ENCODE results near the gene NDUFAF7.
"Not testable (repeated sequence)": the region's sequence is repeated elsewhere in the genome, so short reads cannot be mapped to it uniquely, and the experiment has no call there.

NDUFAF7 gene

GRCh38 chr2:37215250-37215649 is 16.2 kb upstream of the NDUFAF7 start:
- FAIRE-seq (no peak), DNase-seq (ENCODE audit: low spot score) (no peak)

DNA sequence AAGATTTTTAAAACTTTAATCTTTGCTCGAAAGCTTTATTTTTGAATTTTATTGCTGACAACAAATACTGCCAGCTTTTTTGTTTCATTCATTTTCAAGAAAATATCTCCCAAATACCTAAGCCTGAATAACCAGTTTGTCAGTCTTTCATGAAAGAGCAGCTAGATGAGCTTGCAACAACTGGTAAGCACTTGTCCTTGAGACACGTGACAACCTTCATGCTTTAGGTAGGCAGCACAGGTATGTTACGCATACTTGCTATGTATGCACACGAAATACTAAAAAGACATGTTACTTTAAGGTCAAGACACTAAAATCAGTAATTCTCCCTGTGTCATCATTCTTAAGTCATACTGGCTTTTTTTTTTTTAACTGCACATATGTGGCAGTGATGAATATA is 12.4 kb upstream of the NDUFAF7 start:
- no peak for FAIRE-seq
- DNase-seq (ENCODE audit: low spot score), result no peak

DNA sequence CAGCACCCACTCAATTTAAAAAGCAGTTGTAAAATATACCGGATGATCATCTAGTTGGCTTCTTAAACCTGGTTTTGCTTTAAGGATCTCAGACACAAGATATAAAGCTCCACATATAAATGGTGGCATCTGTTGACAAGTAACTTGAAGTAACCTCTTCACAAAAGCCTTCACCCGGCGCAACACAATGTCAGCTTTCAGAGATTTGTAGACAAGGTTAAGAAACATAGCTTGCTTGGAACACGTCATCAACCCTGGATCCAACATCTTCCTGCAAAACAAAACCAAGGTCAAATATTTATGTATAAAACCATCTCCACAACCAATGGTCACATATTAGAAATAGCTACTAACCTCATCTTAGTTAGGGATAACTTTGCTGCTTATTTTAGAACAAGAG is 8.3 kb upstream of the NDUFAF7 start:
- DNase-seq (ENCODE audit: low spot score) (no peak), FAIRE-seq (no peak)

DNA sequence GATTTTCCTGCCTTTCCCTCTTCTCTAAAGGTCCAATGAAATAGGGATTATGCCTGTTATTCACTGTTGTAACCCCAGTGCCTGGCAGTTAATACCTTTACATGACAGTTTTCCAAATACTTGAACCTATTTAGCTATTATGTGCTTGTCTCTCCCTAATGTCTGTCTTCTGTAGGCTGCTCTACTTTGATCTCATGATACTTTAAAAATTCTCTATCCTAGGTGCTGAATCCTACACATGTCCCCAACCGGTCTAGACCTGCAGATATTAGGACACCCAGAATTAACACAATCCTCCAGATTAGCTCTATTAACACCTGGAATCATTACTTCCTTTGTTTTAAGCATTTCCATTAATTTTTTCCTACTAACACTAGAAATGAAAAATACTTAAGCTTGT is 7.4 kb upstream of the NDUFAF7 start:
- no peak for FAIRE-seq

DNA sequence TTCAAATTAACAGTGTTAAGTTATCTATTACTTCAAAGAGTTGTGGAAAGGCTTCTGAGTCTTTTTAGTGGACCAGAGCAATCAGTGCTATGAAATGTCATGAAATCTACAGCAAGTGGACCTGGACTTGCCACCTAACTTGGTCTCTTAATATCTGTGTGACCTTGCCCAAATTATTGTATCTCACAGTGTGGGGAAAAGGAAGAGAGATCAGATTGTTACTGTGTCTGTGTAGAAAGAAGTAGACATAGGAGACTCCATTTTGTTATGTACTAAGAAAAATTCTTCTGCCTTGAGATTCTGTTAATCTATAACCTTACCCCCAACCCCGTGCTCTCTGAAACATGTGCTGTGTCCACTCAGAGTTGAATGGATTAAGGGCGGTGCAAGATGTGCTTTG is 6.3 kb upstream of the NDUFAF7 start:
- FAIRE-seq; DNase-seq (ENCODE audit: low spot score): not testable (repeated sequence)

More for the DNA sequence above, 7.4 kb upstream of the NDUFAF7 start:
- no peak for DNase-seq (ENCODE audit: low spot score)

- DNase-seq (ENCODE audit: low spot score) (no peak), FAIRE-seq (no peak)
Measured at GRCh38 chr2:37226863-37227262, 4.6 kb upstream of the NDUFAF7 start.

DNA sequence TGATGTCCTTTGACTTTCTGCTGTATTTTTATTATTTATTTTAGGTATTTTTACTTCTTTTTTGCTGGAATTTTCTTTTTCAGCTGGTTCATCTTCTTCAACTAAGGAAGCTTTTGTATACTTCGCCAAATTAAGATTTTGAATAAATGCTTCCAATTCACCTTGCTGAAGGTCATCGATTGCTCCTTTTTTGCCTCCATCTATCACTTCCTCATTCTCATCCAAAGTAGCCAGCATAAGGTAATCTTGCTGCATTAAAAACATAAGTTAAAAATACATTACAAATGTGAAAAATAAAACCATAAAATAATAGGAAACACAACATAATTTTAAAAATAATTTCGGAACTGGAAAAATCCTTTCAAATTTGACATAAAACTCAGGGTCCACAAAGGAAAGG is 2.7 kb upstream of the NDUFAF7 start:
- no peak for FAIRE-seq
- no peak for DNase-seq (ENCODE audit: low spot score)

DNA sequence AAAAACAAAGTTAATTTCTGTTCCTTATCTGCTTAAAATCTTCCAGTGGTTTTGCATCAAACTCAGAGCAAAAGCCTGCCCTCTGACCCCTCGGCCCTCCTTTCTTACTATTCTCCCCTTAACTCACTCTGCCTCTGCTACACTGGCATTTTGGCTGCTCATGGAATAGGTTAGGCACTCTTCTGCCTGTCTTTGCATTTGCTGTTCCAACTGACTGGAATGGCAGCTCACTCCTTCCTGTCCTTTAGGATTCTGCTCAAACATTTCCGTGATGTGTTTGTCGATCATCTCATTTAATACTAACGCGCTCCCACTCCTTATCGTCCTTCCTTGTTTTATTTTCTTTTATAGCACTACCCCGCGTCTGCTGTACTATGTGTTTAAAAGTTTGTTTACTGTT is 877 bp upstream of the NDUFAF7 start:
- DNase-seq (ENCODE audit: low spot score) (peak; percentile 14), FAIRE-seq (no peak)

GRCh38 chr2:37232131-37232933 is 874 bp downstream of the NDUFAF7 start:
- no peak for FAIRE-seq
- DNase-seq (ENCODE audit: low spot score), result peak; percentile 34

- FAIRE-seq, result no peak
- no peak for DNase-seq (ENCODE audit: low spot score)
Measured at GRCh38 chr2:37243435-37243834, 12.0 kb downstream of the NDUFAF7 start.

DNA sequence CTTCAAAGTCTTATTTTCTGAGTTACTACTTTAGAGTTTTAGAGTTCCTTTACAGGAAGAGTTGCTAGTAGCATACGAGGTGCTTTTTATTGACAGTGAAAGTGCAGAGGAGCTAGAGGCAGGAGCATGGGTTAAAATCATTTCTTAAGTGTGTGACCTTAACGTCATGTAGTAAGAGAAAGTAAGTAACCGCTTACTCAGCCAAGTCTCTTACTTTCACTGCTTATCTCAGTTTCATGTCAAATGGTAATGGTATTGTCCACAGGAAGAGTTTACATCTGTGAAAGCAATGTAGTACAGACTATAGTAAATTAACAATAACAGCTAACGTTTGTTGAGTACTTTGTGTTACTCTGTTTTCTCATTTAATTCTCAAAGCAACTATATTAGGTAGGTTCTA is 12.6 kb downstream of the NDUFAF7 start:
- FAIRE-seq (no peak), DNase-seq (ENCODE audit: low spot score) (no peak)

DNA sequence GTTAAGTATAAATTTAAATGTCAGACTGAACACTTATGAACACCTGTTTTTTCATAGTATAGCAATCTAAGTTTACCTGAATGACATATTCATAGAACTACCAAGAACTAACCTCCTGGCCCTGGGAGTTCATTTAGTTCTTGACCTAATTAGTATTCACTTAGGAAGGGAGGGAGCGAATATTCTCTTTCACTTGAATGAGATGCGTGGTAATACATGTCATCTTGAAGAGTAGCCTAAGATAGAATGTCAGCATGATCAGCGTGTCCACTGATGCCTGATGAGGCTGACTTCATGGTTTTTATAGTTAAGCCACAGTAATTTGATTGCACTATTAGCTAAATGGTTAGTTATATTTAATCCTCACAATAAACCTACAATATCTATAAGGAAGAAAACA is 13.3 kb downstream of the NDUFAF7 start:
- FAIRE-seq, result no peak
- no peak for DNase-seq (ENCODE audit: low spot score)

GRCh38 chr2:37246205-37246604 is 14.7 kb downstream of the NDUFAF7 start:
- FAIRE-seq (no peak), DNase-seq (ENCODE audit: low spot score) (no peak)

DNA sequence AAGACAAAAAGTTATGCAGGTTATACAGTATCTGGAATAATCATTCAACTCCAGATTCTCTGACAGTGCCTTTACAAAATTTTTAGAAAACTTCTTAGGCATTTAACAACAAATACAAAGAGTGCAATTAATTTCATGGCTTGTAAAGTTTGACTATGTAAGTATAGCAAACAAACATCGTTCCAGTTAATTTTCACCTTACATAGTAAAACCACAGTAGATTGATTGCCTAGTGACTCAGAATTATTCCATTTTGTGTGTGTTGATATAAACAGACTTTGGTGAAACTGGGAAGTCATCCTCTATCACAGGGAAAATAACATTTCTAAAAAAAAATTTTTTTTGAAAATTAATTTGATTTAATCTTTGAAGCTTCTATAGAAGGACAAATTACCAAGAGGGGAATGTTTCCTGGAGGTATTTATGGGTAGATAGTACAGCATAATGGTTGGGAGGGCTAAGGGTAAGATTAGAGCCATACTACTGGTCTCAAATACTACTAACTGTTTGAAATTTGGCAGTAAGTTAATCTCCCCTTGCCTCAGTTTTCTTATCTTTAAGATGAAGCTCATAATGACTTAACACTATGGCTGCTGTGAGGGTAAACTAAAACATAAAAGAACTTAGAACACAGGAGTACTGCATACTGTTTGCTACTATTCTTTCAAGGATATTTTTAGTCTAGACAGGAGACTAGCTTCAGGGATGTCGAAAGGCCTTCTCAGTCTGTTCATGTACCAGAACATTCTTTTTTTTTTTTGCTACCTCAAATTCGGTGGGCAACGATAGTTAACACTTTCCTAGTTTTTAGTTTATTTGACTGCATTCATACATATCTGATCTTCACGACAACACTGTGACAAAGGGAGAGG is 19.6 kb downstream of the NDUFAF7 start:
- FAIRE-seq, result no peak

DNA sequence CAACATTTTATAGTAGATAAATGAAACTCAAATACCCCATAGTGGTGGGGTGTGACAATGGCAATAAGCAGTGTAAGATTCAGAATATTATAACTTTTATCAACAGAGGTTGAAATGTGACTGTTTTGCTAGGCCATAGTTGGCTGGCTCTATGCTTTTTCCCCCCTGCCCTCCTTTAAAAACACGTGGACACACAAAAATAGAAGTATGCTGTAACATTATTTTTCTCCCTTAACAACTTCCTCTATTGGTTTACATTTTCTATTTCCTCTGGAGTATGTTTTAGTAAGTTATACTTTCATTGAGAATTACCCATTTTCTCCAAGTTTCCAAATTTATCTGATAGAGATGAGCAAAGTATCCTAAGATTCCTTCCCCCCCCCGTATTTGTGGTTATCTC is 31.1 kb downstream of the NDUFAF7 start:
- DNase-seq (ENCODE audit: low spot score) (no peak), FAIRE-seq (no peak)

More for the DNA sequence above, 19.6 kb downstream of the NDUFAF7 start:
- no peak for DNase-seq (ENCODE audit: low spot score)

- FAIRE-seq, result no peak
- DNase-seq (ENCODE audit: low spot score), result no peak
Measured at GRCh38 chr2:37263839-37264238, 32.4 kb downstream of the NDUFAF7 start.

DNA sequence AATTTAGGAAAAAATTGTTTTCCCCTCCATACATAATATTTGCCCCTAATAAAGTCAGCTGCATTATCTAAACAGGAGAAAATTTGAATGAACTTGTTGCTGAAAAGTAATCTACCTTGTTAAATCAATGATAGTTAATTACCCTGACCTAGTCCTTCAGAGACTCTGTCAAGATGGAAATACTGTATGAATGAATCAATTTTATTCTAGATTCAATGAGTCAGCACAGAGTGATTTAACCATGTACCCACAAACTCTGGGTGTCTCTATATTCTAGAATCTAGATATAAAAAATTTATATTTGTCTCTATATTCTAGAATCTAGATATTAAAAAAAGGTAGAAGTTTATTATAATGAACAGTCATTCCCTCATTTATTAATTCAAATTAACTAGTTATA is 36.2 kb downstream of the NDUFAF7 start:
- DNase-seq (ENCODE audit: low spot score) (no peak), FAIRE-seq (no peak)

DNA sequence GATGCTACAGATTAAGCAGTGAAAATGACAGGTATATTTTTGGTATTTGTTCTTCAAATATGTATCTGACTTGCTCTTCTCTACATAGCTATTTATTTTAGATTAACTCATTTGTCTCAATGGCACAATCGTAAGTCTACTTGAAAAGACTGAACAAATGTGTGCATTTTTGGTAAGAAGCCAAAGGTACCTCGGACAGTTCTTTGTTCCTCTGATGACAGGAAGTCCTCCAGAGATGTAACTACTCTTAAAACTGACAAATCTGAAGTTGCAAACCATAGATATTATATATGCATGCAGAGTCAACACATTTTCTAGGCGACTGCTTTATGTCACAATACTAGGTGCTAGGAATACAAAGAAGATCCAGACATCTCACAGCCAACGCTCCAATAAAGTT is 36.7 kb downstream of the NDUFAF7 start:
- FAIRE-seq (no peak), DNase-seq (ENCODE audit: low spot score) (no peak)

DNA sequence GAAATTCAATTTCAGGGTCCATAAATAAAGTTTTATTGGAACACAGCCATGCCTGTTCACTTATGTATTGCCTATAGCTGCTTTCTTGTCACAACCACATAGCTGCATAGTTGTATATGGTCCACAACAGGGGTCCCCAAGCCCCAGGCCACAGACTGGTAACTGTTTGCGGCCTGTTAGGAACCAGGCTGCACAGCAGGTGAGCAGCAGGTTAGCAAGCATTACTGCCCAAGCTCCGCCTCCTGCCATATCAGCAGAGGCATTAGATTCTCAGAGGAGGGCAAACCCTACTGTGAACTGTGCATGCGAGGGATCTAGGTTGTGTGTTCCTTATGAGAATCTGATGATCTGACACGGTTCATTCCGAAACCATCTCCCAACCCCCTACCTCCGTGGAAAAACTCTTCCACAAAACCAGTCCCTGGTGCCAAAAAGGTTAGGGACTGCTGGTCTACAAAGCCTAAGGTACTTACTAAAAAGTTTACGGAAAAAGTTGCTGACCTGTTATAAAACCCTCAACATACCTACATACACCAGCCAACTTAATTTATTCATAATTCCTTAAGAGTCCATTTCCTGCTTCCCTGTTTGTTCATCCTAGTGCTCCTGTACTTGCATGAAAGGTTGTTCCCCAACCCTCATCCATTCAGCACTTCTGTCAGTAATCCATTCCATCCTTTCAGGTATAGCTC is 40.1 kb downstream of the NDUFAF7 start:
- FAIRE-seq, result peak; percentile 86
- DNase-seq (ENCODE audit: low spot score), result no peak

DNA sequence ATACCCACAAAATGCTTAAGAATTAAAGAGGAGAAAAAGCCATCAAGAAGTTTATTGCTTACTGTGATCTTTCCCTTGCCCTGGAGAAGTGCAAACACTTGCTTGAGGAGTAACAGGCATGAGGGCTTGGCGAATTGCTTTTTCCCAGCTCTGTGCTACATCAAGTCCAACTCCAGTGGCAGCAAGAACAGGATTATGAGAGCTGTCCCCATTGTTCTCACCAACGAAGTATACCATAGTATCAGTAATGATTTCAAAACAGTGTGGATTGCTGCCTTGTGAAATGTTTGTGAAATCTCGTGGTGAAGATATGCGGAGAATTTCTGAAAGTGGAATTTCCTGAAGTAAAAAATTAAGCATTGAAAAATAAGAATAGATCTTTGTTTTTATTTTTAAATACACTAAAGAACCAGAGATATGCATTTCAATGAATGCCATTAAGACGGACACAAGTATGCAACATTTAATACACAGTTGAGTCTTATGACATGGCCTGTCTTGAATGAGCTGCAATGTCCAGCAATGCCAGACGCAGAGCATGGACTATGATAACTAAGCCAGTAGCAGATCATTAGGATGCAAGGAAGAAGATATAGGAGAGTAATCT is 43.0 kb downstream of the NDUFAF7 start:
- no peak for FAIRE-seq
- DNase-seq (ENCODE audit: low spot score), result no peak

- FAIRE-seq, result no peak
- no peak for DNase-seq (ENCODE audit: low spot score)
Measured at GRCh38 chr2:37276291-37276690, 44.8 kb downstream of the NDUFAF7 start.

GRCh38 chr2:37281916-37282315 is 50.5 kb downstream of the NDUFAF7 start:
- DNase-seq (ENCODE audit: low spot score) (no peak), FAIRE-seq (no peak)

Data from urothelium cell line (cell line).